Limb (tissue), 2 donors: ENCODE measurements around the gene TMEM125.

Experiments
- DNase-seq, 2 donors: peaks; one replicate each; pipeline ENCODE4 v3.0.0-alpha.2; 2016; ENCODE audit errors: extremely low spot score in 2 of 2

TMEM125 gene

DNA sequence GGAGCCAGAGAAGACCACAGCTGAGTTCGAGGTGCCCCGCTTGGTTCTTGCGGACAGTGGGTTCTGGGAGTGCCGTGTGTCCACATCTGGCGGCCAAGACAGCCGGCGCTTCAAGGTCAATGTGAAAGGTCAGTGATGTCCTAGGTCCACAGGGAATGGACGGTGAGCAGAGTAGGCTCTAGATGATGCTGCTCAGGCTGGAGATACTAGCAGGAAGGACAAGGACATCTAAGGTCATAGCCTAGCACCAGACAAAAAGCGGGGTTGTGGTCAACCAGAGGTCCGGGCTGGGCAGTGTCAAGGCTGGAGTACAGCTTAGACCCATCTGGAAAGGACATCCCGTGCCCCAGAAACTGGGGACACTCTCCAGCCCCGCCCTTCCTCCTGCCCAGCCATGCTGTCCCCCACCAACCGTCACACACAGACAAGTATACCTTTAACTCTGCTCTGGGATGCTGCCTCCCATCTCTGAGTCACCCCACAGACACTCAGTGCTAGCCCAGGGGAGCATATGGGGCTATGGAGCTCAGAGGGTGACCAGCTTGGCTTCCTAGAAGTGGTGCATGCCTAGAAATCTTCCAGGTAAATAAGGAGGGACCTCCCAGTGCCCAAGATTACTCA lies 39.7 kb downstream of the TMEM125 start:
- no peak for DNase-seq

DNA sequence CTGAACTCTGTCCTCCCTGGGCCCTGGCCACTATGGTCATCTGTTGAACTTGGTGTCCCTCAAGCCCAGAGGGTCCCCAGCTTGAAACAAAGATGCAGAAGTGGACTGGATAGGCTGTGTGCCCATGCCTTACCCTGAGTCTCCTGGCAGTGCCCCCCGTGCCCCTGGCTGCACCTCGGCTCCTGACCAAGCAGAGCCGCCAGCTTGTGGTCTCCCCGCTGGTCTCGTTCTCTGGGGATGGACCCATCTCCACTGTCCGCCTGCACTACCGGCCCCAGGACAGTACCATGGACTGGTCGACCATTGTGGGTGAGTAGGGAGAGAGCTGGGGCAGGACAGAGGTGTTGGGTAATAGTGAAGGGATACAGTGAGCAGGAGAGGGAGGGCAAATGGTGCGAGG lies 41.7 kb downstream of the TMEM125 start:
- no peak for DNase-seq

DNA sequence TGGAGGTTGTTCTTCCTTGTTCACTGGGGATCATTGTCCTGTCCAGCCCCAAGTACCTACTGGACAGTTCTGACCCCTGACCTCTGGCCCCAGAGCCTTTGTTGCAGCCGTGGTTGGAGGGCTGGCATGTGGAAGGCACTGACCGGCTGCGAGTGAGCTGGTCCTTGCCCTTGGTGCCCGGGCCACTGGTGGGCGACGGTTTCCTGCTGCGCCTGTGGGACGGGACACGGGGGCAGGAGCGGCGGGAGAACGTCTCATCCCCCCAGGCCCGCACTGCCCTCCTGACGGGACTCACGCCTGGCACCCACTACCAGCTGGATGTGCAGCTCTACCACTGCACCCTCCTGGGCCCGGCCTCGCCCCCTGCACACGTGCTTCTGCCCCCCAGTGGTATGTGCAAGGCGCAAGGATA lies 42.4 kb downstream of the TMEM125 start:
- no peak for DNase-seq

DNA sequence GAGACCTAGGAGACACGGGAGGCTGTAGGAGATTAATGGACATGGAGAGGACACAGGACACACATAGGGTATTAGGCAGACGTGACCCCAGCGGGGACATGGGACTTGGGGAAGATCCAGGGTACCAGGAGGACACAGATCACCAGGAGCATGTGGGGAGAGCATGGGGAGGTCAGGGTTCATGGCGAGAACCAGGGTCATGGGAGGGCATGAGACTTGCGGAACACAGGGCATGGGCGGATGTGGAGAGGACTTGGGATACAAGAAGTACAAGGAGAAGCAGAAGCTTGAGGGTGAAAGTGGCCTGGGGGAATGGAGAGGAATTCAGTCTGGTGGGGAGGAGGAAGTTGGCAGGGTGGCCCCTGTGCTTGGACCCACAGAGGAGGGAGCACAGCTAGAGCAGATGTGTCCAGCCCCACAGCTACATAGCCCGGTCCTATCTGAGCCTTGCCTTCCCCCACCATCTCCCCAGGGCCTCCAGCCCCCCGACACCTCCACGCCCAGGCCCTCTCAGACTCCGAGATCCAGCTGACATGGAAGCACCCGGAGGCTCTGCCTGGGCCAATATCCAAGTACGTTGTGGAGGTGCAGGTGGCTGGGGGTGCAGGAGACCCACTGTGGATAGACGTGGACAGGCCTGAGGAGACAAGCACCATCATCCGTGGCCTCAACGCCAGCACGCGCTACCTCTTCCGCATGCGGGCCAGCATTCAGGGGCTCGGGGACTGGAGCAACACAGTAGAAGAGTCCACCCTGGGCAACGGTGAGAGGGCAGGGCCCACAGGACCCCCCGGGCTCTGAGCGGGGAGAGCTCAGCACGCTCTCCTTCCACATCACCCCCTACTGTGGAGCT lies 43.1 kb downstream of the TMEM125 start:
- no peak for DNase-seq

DNA sequence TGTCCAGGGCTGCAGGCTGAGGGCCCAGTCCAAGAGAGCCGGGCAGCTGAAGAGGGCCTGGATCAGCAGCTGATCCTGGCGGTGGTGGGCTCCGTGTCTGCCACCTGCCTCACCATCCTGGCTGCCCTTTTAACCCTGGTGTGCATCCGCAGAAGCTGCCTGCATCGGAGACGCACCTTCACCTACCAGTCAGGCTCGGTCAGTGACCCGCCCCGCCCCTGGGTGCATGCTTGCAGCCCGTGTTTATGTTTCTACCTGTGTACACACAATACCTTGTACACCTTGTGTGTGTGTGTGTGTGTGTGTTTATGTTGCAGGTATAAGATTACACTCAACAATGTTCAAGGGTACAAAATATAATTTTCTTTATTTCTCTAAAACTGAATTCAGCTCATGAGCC lies 44.0 kb downstream of the TMEM125 start:
- no peak for DNase-seq

DNA sequence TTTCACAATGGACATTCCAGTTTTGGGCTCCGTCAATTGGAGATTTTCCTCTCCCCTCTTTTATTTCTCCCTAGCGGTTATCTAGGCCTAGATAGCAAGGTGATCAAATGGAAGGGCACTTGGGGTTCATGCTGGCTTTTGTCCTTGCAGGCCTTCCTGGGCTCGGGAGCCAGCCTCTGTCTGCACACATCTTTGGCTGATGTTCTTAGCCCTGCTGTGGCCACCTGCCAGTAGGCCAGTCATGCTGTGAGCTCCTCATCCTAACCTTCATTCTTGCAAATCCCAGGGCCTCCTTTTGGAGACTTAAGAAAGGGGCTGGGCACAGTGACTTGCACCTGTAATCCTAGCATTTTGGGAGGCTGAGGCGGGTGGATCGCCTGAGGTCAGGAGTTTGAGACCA lies 44.5 kb downstream of the TMEM125 start:
- DNase-seq: no peak

DNA sequence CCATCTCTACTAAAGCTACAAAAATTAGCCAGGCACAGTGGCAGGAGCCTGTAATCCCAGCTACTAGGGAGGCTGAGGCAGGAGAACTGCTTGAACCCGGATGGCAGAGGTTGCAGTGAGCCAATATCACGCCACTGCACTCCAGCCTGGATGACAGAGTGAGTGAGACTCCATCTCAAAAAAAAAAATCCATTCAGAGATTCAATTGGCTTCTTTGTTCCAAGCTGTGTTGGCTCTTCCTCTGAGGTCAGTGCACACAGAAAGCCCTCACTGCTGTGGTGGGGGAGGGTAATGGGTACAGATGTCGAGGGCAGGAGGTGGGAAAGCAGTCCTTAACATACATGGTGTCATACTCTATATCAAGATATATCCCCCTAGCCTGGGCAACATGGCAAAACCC lies 45.7 kb downstream of the TMEM125 start:
- DNase-seq: no peak

DNA sequence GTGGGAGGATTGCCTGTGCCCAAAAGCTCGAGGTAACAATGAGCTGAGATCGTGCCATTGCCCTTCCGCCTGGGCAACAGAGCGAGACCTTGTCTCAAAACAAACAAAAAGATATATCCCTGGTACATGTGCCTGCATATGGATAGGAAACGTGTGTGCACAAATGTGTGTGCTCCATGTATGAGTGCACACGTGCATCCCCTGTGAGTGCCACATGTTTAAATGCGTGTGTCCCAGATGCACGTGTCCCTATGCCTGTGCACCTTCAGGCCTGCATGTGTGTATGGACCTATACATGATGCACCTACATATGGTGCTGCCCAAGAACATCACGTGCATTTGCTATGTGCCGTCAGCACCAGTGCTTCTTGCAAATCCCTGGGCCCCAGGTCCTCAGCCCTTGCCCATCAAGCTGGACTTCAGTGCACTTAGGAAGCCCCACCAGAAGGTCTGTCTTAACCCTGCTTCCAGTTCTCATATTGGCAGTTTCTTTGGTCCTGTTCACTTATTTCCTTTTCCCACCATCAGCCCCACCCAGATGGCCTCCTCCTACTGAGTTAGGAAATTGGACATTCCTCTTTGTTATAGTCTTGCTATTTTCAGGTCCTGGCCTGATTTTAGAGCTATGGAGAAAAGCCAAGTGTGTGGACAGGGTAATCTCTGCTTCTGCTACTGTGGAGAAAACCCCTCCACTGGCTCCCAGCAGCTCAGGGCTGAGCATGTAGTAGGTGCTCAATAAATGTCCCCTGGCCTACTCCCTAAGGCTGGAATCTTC lies 46.4 kb downstream of the TMEM125 start:
- DNase-seq: no peak

DNA sequence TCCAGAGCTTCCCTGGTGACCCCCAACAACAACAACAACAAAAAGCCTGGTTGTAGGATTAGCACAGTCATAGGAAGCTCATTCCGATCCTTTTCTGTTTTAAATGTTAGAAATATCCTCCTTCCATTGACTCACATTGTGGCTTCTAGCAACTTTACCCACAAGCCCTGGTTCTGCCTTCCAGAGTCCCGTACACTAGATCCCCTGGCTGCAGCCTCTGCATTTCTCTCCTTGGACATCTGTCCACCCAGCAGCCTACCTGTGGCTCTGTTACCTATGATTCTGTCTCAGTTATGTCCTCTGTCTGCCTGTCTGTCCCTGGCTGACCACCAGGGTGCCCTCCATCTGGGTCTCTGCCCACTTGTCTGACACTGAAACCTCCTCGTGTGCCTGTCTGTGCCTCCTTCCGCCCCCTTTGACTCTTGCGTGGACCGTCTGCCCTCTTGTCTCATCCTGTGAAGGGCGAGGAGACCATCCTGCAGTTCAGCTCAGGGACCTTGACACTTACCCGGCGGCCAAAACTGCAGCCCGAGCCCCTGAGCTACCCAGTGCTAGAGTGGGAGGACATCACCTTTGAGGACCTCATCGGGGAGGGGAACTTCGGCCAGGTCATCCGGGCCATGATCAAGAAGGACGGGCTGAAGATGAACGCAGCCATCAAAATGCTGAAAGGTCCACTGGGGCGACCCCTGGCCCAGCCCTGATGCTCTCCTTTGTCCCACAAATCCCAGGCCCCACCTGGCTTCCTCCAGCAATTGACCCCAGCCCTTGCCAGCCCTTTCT lies 47.1 kb downstream of the TMEM125 start:
- no peak for DNase-seq

DNA sequence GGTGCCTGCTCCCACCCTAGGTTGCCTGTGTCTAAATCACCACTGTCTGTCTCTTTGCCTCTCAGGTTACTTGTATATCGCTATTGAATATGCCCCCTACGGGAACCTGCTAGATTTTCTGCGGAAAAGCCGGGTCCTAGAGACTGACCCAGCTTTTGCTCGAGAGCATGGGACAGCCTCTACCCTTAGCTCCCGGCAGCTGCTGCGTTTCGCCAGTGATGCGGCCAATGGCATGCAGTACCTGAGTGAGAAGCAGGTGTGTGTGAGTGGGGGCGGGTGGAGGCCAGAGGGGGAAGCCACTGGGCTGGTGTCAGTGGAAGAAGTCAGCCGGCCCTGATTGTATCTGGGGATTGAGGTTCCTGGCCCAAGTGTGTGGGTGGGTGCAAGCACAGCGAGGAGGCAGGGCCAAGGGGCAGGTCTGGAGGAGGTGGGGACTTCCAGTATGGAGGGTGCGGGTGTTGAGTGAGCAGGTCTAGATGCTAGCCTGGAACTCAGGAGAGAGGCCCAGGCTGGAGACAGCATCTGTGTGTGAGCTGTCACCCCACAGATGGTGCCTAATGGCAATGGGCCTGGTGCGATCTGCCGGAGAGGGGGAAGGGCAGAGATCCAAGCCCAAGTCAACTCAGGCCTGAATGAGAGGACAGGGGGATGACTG lies 48.2 kb downstream of the TMEM125 start:
- no peak for DNase-seq

DNA sequence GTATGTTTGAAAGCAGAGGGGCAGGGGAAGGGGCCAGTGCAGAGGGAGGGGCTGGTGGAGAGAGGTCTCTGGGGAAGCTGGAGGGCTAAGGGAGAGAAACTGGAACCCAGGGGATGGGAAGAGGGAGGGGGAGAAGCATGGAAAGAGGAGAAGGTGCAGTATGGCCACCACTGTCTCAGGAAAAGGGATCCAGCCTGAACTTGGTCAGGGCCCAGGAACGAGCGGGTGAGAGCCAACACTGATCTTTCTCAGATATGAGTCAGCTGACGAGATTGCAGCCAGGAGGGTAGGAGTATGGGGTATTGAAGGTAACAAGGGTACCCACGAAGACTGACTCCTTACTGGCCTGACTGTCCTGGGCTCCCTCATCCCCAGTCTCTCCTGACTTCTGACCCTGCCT lies 49.0 kb downstream of the TMEM125 start:
- DNase-seq: no peak

DNA sequence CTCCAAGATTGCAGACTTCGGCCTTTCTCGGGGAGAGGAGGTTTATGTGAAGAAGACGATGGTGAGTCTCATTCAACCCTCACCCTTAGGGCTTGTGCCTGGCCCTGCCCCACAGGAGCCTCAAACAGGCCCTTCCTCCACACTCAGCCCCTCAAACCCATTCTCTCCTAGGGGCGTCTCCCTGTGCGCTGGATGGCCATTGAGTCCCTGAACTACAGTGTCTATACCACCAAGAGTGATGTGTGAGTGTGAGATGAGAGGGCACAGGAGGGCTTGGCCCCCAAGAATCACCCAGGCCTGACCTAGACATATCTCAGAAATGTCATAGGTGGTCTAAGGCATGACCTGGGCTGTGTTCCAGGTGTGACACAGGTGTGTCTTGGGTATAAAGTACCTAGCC lies 49.5 kb downstream of the TMEM125 start:
- no peak for DNase-seq

DNA sequence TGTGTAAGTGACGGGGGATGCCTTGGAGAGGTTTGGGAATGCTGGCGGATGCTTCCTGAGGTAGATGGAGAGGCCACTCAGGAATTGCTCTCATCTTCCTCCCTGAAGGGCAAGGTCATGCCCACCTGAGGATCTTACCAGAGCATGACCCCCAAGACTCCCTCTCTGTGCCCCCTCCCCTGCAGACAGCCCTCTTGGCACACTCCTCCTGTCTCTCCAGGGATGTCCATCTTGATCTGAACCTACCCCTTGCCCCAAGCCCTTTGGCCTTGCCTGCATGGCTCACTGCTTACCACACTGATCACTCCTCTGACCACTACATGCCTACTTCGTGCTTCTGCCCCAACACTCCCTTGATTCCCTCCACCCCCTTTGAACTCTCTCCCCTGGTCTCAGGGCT lies 50.0 kb downstream of the TMEM125 start:
- no peak for DNase-seq

DNA sequence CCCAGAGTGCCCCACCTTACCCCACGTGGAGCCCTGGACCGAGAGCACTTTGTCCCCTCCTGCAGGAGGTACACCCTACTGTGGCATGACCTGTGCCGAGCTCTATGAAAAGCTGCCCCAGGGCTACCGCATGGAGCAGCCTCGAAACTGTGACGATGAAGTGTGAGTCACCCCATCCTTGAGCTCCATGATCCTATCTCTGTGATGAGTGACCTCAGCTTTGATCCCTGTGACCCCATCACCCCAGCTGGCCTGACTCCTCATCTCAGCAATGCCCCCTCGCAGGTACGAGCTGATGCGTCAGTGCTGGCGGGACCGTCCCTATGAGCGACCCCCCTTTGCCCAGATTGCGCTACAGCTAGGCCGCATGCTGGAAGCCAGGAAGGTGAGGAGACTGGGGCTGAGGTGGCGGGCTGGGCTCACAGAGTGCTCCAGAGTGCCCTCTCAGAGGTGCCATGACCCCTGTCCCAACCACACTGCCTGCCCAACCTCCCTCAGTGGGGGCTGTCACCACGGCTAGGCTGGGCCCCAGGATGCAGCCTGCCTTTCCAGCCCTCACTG lies 51.6 kb downstream of the TMEM125 start:
- DNase-seq: no peak

DNA sequence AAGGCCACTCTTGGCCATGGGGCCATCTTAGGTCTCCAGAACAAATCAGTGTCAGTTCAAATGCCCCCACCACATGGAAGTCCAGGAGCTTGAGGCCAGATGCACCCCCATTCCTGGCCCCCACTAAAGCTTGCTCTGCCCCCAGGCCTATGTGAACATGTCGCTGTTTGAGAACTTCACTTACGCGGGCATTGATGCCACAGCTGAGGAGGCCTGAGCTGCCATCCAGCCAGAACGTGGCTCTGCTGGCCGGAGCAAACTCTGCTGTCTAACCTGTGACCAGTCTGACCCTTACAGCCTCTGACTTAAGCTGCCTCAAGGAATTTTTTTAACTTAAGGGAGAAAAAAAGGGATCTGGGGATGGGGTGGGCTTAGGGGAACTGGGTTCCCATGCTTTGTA lies 52.7 kb downstream of the TMEM125 start:
- DNase-seq: no peak
